Spleen (tissue), 7 donors: ENCODE results near the gene HIVEP3.

ENCODE experiments used
- POLR2A ChIP-seq, 3 donors: fragments of 450-650 bp; IDR thresholded peaks; one replicate each; pipeline ENCODE4 v1.5.1; 2017; ENCODE audit warnings: antibody characterized with exemption in 3 of 3, mild to moderate bottlenecking in 1 of 3
- POLR2AphosphoS5 ChIP-seq, 3 donors: sonication (generic); formaldehyde crosslinking; IDR thresholded peaks; one replicate each; pipeline ENCODE4 v1.5.1; 2017; ENCODE audit warnings: antibody characterized with exemption in 3 of 3
- TF ChIP-seq, protein P1 (sequence below), 11 experiments: fragments of 200-600 bp in 7 of 11; fragments of 450-650 bp in 4 of 11; sonication (generic) in 4 of 11; IDR thresholded peaks in 8 of 11; conservative IDR thresholded peaks in 3 of 11; 1 replicate in 7 of 11; 2 replicates in 4 of 11; pipeline versions ENCODE4 v1.4.0 to v1.8.0; 2016 to 2021; ENCODE audit warnings: antibody characterized with exemption in 11 of 11, inconsistent platforms in 4 of 11, mild to moderate bottlenecking in 1 of 11
- donor health status: DM: no; HTN: no; CAD: no; lungs with moderate emphysema.
- donor health status: DM: no; HTN: no; CAD: no.
- donor health status: DM: no; HTN: no; CAD: no.

GRCh38 chr1:41659903-41660302 is 258.8 kb downstream of the HIVEP3 start:
- no peak for TF ChIP-seq POLR2A (IDR thresholded peaks at IDR 0.05)
- TF ChIP-seq, protein P1, sequence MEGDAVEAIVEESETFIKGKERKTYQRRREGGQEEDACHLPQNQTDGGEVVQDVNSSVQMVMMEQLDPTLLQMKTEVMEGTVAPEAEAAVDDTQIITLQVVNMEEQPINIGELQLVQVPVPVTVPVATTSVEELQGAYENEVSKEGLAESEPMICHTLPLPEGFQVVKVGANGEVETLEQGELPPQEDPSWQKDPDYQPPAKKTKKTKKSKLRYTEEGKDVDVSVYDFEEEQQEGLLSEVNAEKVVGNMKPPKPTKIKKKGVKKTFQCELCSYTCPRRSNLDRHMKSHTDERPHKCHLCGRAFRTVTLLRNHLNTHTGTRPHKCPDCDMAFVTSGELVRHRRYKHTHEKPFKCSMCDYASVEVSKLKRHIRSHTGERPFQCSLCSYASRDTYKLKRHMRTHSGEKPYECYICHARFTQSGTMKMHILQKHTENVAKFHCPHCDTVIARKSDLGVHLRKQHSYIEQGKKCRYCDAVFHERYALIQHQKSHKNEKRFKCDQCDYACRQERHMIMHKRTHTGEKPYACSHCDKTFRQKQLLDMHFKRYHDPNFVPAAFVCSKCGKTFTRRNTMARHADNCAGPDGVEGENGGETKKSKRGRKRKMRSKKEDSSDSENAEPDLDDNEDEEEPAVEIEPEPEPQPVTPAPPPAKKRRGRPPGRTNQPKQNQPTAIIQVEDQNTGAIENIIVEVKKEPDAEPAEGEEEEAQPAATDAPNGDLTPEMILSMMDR (IDR thresholded peaks at IDR 0.05 in 8 of 11, conservative IDR thresholded peaks at IDR 0.05 in 3 of 11) = no peak
- no peak for TF ChIP-seq POLR2AphosphoS5 (IDR thresholded peaks at IDR 0.05)
